Glutamatergic neuron (in vitro differentiated cells): ENCODE results near the gene EEFSEC. TPM values are rescaled to one million over a fixed set of nuclear protein-coding genes. Genes with fewer than 3 reads are reported as not detected.

Source experiments
- DNase-seq: peaks from one replicate; pipeline ENCODE4 v3.0.0; 2022
- H3K27ac Mint-ChIP-seq: one replicate; pipeline ENCODE4 v1.8.0; 2020; ENCODE audit warnings: mild to moderate bottlenecking, mixed read lengths, inconsistent platforms; ENCODE audit not compliant: unreplicated experiment
- H3K27me3 Mint-ChIP-seq: one replicate; pipeline ENCODE4 v1.8.0; 2020; ENCODE audit warnings: mild to moderate bottlenecking, moderate library complexity, mixed read lengths, inconsistent platforms; ENCODE audit not compliant: unreplicated experiment
- H3K36me3 Mint-ChIP-seq: one replicate; pipeline ENCODE4 v1.8.0; 2020; ENCODE audit warnings: mild to moderate bottlenecking, mixed read lengths, inconsistent platforms; ENCODE audit not compliant: unreplicated experiment
- H3K4me1 Mint-ChIP-seq: one replicate; pipeline ENCODE4 v1.8.0; 2020; ENCODE audit warnings: mild to moderate bottlenecking, low read depth, mixed read lengths, inconsistent platforms; ENCODE audit not compliant: unreplicated experiment
- H3K4me3 Mint-ChIP-seq: one replicate; pipeline ENCODE4 v1.8.0; 2020; ENCODE audit warnings: mild to moderate bottlenecking, mixed read lengths, inconsistent platforms; ENCODE audit not compliant: unreplicated experiment
- H3K9me3 Mint-ChIP-seq: one replicate; pipeline ENCODE4 v1.8.0; 2020; ENCODE audit warnings: mild to moderate bottlenecking, moderate library complexity, mixed read lengths, inconsistent platforms; ENCODE audit not compliant: unreplicated experiment
- total RNA-seq: library from RNA; stranded (reverse); fragmentation: NEBNext Ultra II Directional; extraction: Animal tissue kit (Norgen Biotek cat#: 25700); gene quantifications from one replicate; pipeline ENCODE4 v1.2.1, GENCODE V29; 2021; ENCODE audit not compliant: unreplicated experiment
- TF ChIP-seq, protein P1 (sequence below): fragments of 200-600 bp; sonication (generic); IDR thresholded peaks from one replicate; pipeline ENCODE4 v1.5.0; 2021; ENCODE audit not compliant: partially characterized antibody, unreplicated experiment

The EEFSEC gene
- total RNA-seq, 1 donor from 2014 or later: 8.3 TPM

DNA sequence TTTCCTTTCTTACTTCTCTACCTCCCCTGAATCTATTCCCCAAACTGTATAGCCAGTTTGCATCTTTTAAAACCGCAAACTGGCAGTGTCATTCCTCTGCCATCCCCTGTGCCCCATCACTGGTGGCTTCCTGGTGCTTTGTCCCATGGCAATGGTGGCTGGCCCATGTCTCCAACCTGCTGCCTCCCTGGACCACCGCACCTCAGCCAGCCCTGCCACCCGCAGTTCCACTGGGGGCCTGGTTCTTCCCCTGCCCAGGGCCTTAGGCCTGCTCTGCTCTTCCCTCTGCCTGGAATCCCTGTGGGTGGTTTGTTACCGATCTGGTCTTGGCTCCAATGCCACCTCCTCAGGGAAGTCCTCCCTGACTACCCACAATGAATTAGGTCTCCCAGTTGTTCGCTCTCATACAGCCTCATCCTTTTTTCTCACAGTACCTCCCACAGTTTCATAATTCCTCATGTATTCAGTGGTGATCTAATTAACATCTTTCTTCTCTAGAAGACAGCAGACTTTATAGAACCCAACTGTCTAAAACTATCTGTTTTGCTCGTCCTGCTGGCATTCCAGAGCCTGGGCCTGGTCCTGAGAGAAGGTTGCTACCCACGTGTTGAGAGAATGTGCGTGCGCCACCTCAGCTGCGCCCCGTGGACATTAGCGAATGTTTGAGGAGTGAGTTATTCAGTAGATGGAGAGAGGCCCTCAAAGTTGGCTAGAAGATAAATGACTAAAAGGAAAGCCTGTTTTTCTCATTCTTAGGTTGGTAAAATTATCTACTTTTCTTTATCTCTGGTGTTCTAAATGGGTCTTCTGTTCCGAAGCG, 183.3 kb downstream of the EEFSEC start:
- DNase-seq: no peak
- Mint-ChIP-seq H3K36me3 (peaks cover 9% of the 10 kb centered on the region), H3K4me3 (peak overlapping the region; percentile 30), H3K9me3 (peaks cover 2% of the 10 kb centered on the region), H3K4me1 (peaks cover 25% of the 10 kb centered on the region), H3K27ac (peak overlapping the region; percentile 18), H3K27me3 (peaks cover 12% of the 10 kb centered on the region)
- TF ChIP-seq, protein P1, sequence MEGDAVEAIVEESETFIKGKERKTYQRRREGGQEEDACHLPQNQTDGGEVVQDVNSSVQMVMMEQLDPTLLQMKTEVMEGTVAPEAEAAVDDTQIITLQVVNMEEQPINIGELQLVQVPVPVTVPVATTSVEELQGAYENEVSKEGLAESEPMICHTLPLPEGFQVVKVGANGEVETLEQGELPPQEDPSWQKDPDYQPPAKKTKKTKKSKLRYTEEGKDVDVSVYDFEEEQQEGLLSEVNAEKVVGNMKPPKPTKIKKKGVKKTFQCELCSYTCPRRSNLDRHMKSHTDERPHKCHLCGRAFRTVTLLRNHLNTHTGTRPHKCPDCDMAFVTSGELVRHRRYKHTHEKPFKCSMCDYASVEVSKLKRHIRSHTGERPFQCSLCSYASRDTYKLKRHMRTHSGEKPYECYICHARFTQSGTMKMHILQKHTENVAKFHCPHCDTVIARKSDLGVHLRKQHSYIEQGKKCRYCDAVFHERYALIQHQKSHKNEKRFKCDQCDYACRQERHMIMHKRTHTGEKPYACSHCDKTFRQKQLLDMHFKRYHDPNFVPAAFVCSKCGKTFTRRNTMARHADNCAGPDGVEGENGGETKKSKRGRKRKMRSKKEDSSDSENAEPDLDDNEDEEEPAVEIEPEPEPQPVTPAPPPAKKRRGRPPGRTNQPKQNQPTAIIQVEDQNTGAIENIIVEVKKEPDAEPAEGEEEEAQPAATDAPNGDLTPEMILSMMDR: no peak

DNA sequence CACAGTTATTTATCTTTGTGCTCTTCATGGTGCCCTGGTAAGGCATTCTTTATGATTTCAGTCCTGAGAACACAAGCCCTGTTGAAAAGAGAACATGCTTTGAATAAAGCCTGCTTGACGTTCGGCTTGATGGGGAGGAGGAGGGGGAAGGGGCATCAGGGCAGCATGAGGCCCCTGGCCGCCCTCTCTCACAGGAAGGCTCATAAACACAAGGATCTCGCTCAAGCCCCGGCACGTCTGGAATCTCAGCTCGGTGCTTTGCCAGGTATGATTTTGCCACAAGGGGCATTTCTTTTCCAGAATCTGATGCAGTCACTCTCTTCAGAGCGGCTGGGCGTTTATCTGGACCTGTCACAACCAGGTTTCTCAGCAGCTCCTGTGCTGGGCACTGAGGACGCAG, 184.0 kb downstream of the EEFSEC start:
- TF ChIP-seq, protein P1: no peak
- H3K36me3 Mint-ChIP-seq: peaks cover 9% of the 10 kb centered on the region
- no peak overlapping the region for H3K27ac Mint-ChIP-seq
- H3K4me3 Mint-ChIP-seq: no peak overlapping the region
- peaks cover 12% of the 10 kb centered on the region for H3K27me3 Mint-ChIP-seq
- DNase-seq: no peak
- peaks cover 25% of the 10 kb centered on the region for H3K4me1 Mint-ChIP-seq
- H3K9me3 Mint-ChIP-seq: peaks cover 2% of the 10 kb centered on the region

DNA sequence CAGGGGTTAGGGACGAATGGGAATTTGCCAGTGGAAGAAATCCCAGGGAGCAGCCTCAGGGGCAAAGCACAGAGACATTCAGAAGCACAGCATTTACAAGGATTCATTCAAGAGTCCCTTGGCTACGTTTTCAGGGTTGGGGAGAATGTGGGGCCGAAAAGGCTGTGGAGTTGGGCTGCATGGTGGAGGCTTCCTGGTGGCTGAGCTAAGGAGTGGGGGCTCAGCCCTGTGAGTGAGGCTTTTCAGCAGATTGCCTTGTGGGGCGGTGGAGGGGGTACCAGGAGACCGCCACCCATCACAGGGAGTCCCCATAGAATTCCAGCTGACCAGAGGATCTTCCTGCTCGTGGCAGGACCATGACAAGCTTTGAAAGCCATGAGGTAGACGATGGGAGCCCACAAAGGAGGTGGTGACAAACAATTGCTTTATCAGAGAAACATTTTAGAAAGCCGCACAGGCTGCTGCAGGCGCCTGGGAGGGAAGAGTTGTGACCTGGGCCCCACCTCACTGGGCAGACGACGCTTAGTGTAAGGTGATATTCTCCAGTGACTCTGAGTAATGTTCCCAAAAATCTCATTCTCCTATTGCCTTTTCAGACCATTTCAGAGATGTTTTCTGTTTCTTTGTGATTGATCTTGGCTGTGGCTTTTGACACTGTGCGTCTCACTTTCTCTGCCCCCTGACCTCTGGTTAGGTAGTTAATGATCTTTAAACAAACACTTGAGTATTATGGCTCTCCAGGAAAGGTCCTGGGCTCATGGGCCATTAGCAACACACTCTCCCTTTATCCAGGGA, 185.5 kb downstream of the EEFSEC start:
- no peak overlapping the region for H3K4me3 Mint-ChIP-seq
- peaks cover 9% of the 10 kb centered on the region for H3K36me3 Mint-ChIP-seq
- TF ChIP-seq, protein P1: no peak
- H3K4me1 Mint-ChIP-seq: peaks cover 30% of the 10 kb centered on the region
- DNase-seq: no peak
- H3K27me3 Mint-ChIP-seq: peaks cover 12% of the 10 kb centered on the region
- peaks cover 4% of the 10 kb centered on the region for H3K9me3 Mint-ChIP-seq
- no peak overlapping the region for H3K27ac Mint-ChIP-seq

DNA sequence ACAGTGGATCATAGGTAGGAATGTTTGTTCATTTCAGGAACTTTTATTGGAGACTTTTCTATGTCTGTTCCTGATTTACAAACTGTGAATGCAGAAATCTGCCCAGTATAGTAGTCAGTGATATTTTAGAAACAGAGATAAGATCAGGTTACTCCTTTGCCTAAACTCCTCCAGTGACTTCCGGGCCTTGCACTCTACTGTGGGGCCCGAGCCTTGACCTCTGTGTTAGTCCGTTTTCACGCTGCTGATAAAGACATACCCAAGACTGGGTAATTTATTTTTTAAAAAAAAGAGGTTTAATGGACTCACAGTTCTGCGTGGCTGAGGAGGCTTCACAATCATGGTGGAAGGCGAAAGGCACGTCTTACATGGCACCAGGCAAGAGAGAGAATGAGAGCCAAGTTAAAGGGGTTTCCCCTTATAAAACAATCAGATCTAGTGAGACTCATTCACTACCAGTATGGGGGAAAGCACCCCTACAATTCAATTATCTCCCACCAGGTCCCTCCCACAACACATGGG, 186.3 kb downstream of the EEFSEC start:
- Mint-ChIP-seq H3K27ac (no peak overlapping the region), H3K27me3 (peaks cover 10% of the 10 kb centered on the region), H3K36me3 (peaks cover 9% of the 10 kb centered on the region), H3K4me1 (peaks cover 31% of the 10 kb centered on the region), H3K4me3 (no peak overlapping the region), H3K9me3 (peaks cover 6% of the 10 kb centered on the region)
- no peak for DNase-seq
- TF ChIP-seq, protein P1: no peak
